Astrocyte (in vitro differentiated cells and primary cell): ENCODE results near the gene CERK. TPM values are rescaled to one million over a fixed set of nuclear protein-coding genes. Genes with fewer than 3 reads are reported as not detected.

Experiments
- DNase-seq: peaks from one replicate; pipeline ENCODE4 v3.0.0-alpha.2; 2010; ENCODE audit warnings: low read depth
- FAIRE-seq: peaks from 2 replicates; lab custom pipeline; 2011; peaks lifted over from hg19 to GRCh38; lab: Jason Lieb, UNC
- H2AFZ ChIP-seq: 2 replicates; pipeline ENCODE4 v1.6.0; 2012; ENCODE audit warnings: low read depth, low read length, inconsistent platforms
- H3K27ac ChIP-seq: 2 replicates; pipeline ENCODE4 v1.5.1; 2011; ENCODE audit warnings: low read depth, low read length, inconsistent platforms
- H3K27me3 ChIP-seq: 2 replicates; pipeline ENCODE4 v1.6.0; 2011; ENCODE audit warnings: low read length, inconsistent platforms; ENCODE audit not compliant: insufficient read depth
- H3K36me3 ChIP-seq: 2 replicates; pipeline ENCODE4 v1.5.1; 2011; ENCODE audit warnings: low read length, inconsistent platforms; ENCODE audit not compliant: insufficient read depth
- H3K4me1 ChIP-seq: 2 replicates; pipeline ENCODE4 v1.5.1; 2011; ENCODE audit warnings: low read length, inconsistent platforms; ENCODE audit not compliant: insufficient read depth
- H3K4me2 ChIP-seq: 2 replicates; pipeline ENCODE4 v1.6.0; 2012; ENCODE audit warnings: low read length, inconsistent platforms
- H3K4me3 ChIP-seq: 2 replicates; pipeline ENCODE4 v1.5.1; 2011; ENCODE audit warnings: low read depth, mild to moderate bottlenecking, low read length, inconsistent platforms; ENCODE audit not compliant: insufficient read depth
- H3K79me2 ChIP-seq: 2 replicates; pipeline ENCODE4 v1.6.0; 2012; ENCODE audit warnings: mild to moderate bottlenecking, low read length, inconsistent platforms; ENCODE audit not compliant: insufficient read depth
- H3K9ac ChIP-seq: 2 replicates; pipeline ENCODE4 v1.6.0; 2012; ENCODE audit warnings: mild to moderate bottlenecking, low read length, inconsistent platforms
- H3K9me3 ChIP-seq: 2 replicates; pipeline ENCODE4 v1.5.1; 2012; ENCODE audit warnings: low read depth, mild to moderate bottlenecking, low read length, inconsistent platforms; ENCODE audit not compliant: insufficient read depth
- H4K20me1 ChIP-seq: 2 replicates; pipeline ENCODE4 v1.6.0; 2012; ENCODE audit warnings: low read length, inconsistent platforms; ENCODE audit not compliant: insufficient read depth
- H3K27ac Mint-ChIP-seq: one replicate; pipeline ENCODE4 v1.8.0; 2021; ENCODE audit warnings: mild to moderate bottlenecking, mixed read lengths; ENCODE audit not compliant: unreplicated experiment
- H3K27me3 Mint-ChIP-seq: one replicate; pipeline ENCODE4 v1.8.0; 2021; ENCODE audit warnings: low read depth, mixed read lengths; ENCODE audit not compliant: unreplicated experiment
- H3K36me3 Mint-ChIP-seq: one replicate; pipeline ENCODE4 v1.8.0; 2021; ENCODE audit warnings: low read depth, mixed read lengths; ENCODE audit not compliant: unreplicated experiment
- H3K4me1 Mint-ChIP-seq: one replicate; pipeline ENCODE4 v1.8.0; 2021; ENCODE audit warnings: low read depth, mixed read lengths; ENCODE audit not compliant: unreplicated experiment
- H3K4me3 Mint-ChIP-seq: one replicate; pipeline ENCODE4 v1.8.0; 2021; ENCODE audit warnings: mild to moderate bottlenecking, moderate library complexity, mixed read lengths; ENCODE audit not compliant: unreplicated experiment
- H3K9me3 Mint-ChIP-seq: one replicate; pipeline ENCODE4 v1.8.0; 2021; ENCODE audit warnings: mild to moderate bottlenecking, mixed read lengths; ENCODE audit not compliant: unreplicated experiment
- CTCF ChIP-seq: IDR thresholded peaks from 2 replicates; pipeline ENCODE4 v1.5.1; 2011; ENCODE audit warnings: low read depth, mild to moderate bottlenecking, inconsistent platforms, low read length, moderate library complexity; ENCODE audit not compliant: insufficient read depth
- EZH2 ChIP-seq: IDR thresholded peaks from 2 replicates; pipeline ENCODE4 v1.6.1; 2012; ENCODE audit warnings: mild to moderate bottlenecking, low read length, inconsistent platforms; ENCODE audit not compliant: insufficient read depth
- total RNA-seq: library from RNA; stranded (reverse); gene quantifications from 2 replicates; pipeline ENCODE4 v1.2.1, GENCODE V29; 2021

CERK gene
- total RNA-seq, 1 donor from 2014 or later = 23.2 TPM

GRCh38 chr22:46761539-46762237 lies 23.6 kb upstream of the CERK start:
- Histone ChIP-seq H3K79me2 (peaks cover 50% of the 10 kb centered on the region), H3K4me3 (peak overlapping the region; percentile 90), H3K27ac (peak overlapping the region; percentile 95), H3K9me3 (no peaks in the 10 kb centered on the region), H3K27me3 (no peaks in the 10 kb centered on the region), H3K4me1 (peaks cover 17% of the 10 kb centered on the region), H3K4me2 (peak overlapping the region; percentile 98), H3K36me3 (no peaks in the 10 kb centered on the region), H4K20me1 (peaks cover 11% of the 10 kb centered on the region), H2AFZ (peak overlapping the region; percentile 83), H3K9ac (peak overlapping the region; percentile 97)
- Mint-ChIP-seq H3K9me3 (peaks cover 2% of the 10 kb centered on the region), H3K27me3 (no peaks in the 10 kb centered on the region), H3K36me3 (peaks cover 10% of the 10 kb centered on the region), H3K4me3 (peak overlapping the region; percentile 99), H3K27ac (peak overlapping the region; percentile 99), H3K4me1 (peaks cover 14% of the 10 kb centered on the region)
- TF ChIP-seq CTCF (no peak), EZH2 (no peak)
- FAIRE-seq (no peak), DNase-seq (no peak)

- Mint-ChIP-seq H3K27me3 (no peaks in the 10 kb centered on the region), H3K4me1 (peaks cover 14% of the 10 kb centered on the region), H3K9me3 (peaks cover 6% of the 10 kb centered on the region), H3K36me3 (peaks cover 13% of the 10 kb centered on the region), H3K27ac (no peak overlapping the region), H3K4me3 (peak overlapping the region; percentile 99)
- Histone ChIP-seq H3K27ac (no peak overlapping the region), H3K9me3 (peaks cover 5% of the 10 kb centered on the region), H3K4me3 (peak overlapping the region; percentile 90), H3K27me3 (no peaks in the 10 kb centered on the region), H3K9ac (peak overlapping the region; percentile 97), H2AFZ (no peak overlapping the region), H3K4me1 (peaks cover 17% of the 10 kb centered on the region), H3K4me2 (peak overlapping the region; percentile 98), H3K36me3 (no peaks in the 10 kb centered on the region), H3K79me2 (peaks cover 44% of the 10 kb centered on the region), H4K20me1 (peaks cover 9% of the 10 kb centered on the region)
- no peak for DNase-seq
- no peak for FAIRE-seq
- no peak for TF ChIP-seq CTCF
- TF ChIP-seq EZH2 = no peak
Measured at GRCh38 chr22:46761017-46761416, 23.0 kb upstream of the CERK start.

GRCh38 chr22:46758867-46759290 lies 20.8 kb upstream of the CERK start:
- Histone ChIP-seq H3K4me2 (no peak overlapping the region), H3K79me2 (peaks cover 29% of the 10 kb centered on the region), H3K9ac (no peak overlapping the region), H3K27ac (no peak overlapping the region), H3K4me3 (no peak overlapping the region), H3K27me3 (no peaks in the 10 kb centered on the region), H4K20me1 (peaks cover under 1% of the 10 kb centered on the region), H3K9me3 (peaks cover 5% of the 10 kb centered on the region), H3K4me1 (peaks cover 21% of the 10 kb centered on the region), H2AFZ (no peak overlapping the region), H3K36me3 (no peaks in the 10 kb centered on the region)
- FAIRE-seq = peak; percentile 37
- H3K27ac Mint-ChIP-seq = peak overlapping the region; percentile 48
- no peaks in the 10 kb centered on the region for H3K27me3 Mint-ChIP-seq
- DNase-seq = peak; percentile 41
- peaks cover 9% of the 10 kb centered on the region for H3K9me3 Mint-ChIP-seq
- TF ChIP-seq EZH2 = no peak
- TF ChIP-seq CTCF = peak; percentile 66
- peaks cover 13% of the 10 kb centered on the region for H3K36me3 Mint-ChIP-seq
- no peak overlapping the region for H3K4me3 Mint-ChIP-seq
- H3K4me1 Mint-ChIP-seq = peaks cover 17% of the 10 kb centered on the region
